HL-60 (cell line): ENCODE results near the gene LRRC25.

Experiments used
- CTCF ChIP-seq: IDR thresholded peaks from one replicate; pipeline ENCODE4 v1.5.1; 2011; ENCODE audit warnings: low read length, control low read depth, inconsistent platforms; ENCODE audit not compliant: insufficient read depth
- GABPA ChIP-seq: IDR thresholded peaks from 2 replicates; pipeline ENCODE4 v1.6.1; 2012; ENCODE audit warnings: low read depth
- POLR2AphosphoS5 ChIP-seq: IDR thresholded peaks from 2 replicates; pipeline ENCODE4 v1.6.1; 2012; ENCODE audit warnings: low read depth
- REST ChIP-seq: IDR thresholded peaks from 2 replicates; pipeline ENCODE4 v1.6.1; 2012; ENCODE audit warnings: low read depth; ENCODE audit not compliant: insufficient replicate concordance
- SPI1 ChIP-seq: IDR thresholded peaks from 2 replicates; pipeline ENCODE4 v1.6.1; 2012; ENCODE audit warnings: low read depth, mild to moderate bottlenecking, borderline replicate concordance

- TF ChIP-seq GABPA (no peak), CTCF (no peak), REST (no peak), POLR2AphosphoS5 (no peak), SPI1 (no peak)
These were observed 35.8 kb downstream of the LRRC25 start for GRCh38 chr19:18361646-18362045.
